ENCODE measurements around the gene TST. TPM values are rescaled to one million over a fixed set of nuclear protein-coding genes. Genes with fewer than 3 reads are reported as not detected.

The TST gene
- total RNA-seq, 1 experiment from 2014 or later: 8.3 TPM

GRCh38 chr22:37030560-37031281, 11.5 kb upstream of the TST start:
- Histone ChIP-seq H3K27me3 (ENCODE audit: low read length) (no peaks in the 10 kb centered on the region), H2AFZ (ENCODE audit: low read length) (no peak overlapping the region), H3K4me1 (ENCODE audit: low read length) (peaks cover 5% of the 10 kb centered on the region), H3K79me2 (ENCODE audit: low read length) (no peaks in the 10 kb centered on the region), H3K4me3 (ENCODE audit: low read length) (no peak overlapping the region), H3K9me3 (ENCODE audit: low read length) (no peaks in the 10 kb centered on the region), H3K4me2 (ENCODE audit: low read depth, low read length, poor library complexity, severe bottlenecking) (no peak overlapping the region), H3K9me2 (replicated peaks; ENCODE audit: insufficient read depth, low read length) (no peaks in the 10 kb centered on the region), H4K20me1 (ENCODE audit: insufficient read depth, low read depth, low read length) (no peaks in the 10 kb centered on the region), H3K9ac (ENCODE audit: low read length) (no peak overlapping the region), H3K36me3 (ENCODE audit: insufficient read depth, low read length) (no peaks in the 10 kb centered on the region), H3K27ac (ENCODE audit: low read length) (no peak overlapping the region)
- DNase-seq: no peak

GRCh38 chr22:37028692-37029674, 9.7 kb upstream of the TST start:
- Histone ChIP-seq H3K9me3 (ENCODE audit: low read length) (no peaks in the 10 kb centered on the region), H2AFZ (ENCODE audit: low read length) (no peak overlapping the region), H3K4me3 (ENCODE audit: low read length) (no peak overlapping the region), H3K36me3 (ENCODE audit: insufficient read depth, low read length) (no peaks in the 10 kb centered on the region), H3K79me2 (ENCODE audit: low read length) (no peaks in the 10 kb centered on the region), H3K27ac (ENCODE audit: low read length) (no peak overlapping the region), H3K4me1 (ENCODE audit: low read length) (peaks cover 7% of the 10 kb centered on the region), H4K20me1 (ENCODE audit: insufficient read depth, low read depth, low read length) (no peaks in the 10 kb centered on the region), H3K9ac (ENCODE audit: low read length) (no peak overlapping the region), H3K27me3 (ENCODE audit: low read length) (no peaks in the 10 kb centered on the region), H3K4me2 (ENCODE audit: low read depth, low read length, poor library complexity, severe bottlenecking) (no peak overlapping the region), H3K9me2 (replicated peaks; ENCODE audit: insufficient read depth, low read length) (no peaks in the 10 kb centered on the region)
- peak; percentile 16 for DNase-seq

GRCh38 chr22:37027556-37027955, 8.3 kb upstream of the TST start:
- Histone ChIP-seq H3K4me3 (ENCODE audit: low read length) (no peak overlapping the region), H3K79me2 (ENCODE audit: low read length) (no peaks in the 10 kb centered on the region), H4K20me1 (ENCODE audit: insufficient read depth, low read depth, low read length) (no peaks in the 10 kb centered on the region), H3K9me3 (ENCODE audit: low read length) (no peaks in the 10 kb centered on the region), H3K9me2 (replicated peaks; ENCODE audit: insufficient read depth, low read length) (no peaks in the 10 kb centered on the region), H3K36me3 (ENCODE audit: insufficient read depth, low read length) (no peaks in the 10 kb centered on the region), H3K4me1 (ENCODE audit: low read length) (peaks cover 7% of the 10 kb centered on the region), H3K27me3 (ENCODE audit: low read length) (no peaks in the 10 kb centered on the region), H2AFZ (ENCODE audit: low read length) (no peak overlapping the region), H3K27ac (ENCODE audit: low read length) (no peak overlapping the region), H3K4me2 (ENCODE audit: low read depth, low read length, poor library complexity, severe bottlenecking) (no peak overlapping the region), H3K9ac (ENCODE audit: low read length) (no peak overlapping the region)
- no peak for DNase-seq

- no peak for DNase-seq
- no peak overlapping the region for H3K4me3 ChIP-seq (ENCODE audit: low read length)
- H3K4me1 ChIP-seq (ENCODE audit: low read length): peaks cover 7% of the 10 kb centered on the region
- H3K9ac ChIP-seq (ENCODE audit: low read length): no peak overlapping the region
- H4K20me1 ChIP-seq (ENCODE audit: insufficient read depth, low read depth, low read length): no peaks in the 10 kb centered on the region
- H3K79me2 ChIP-seq (ENCODE audit: low read length): no peaks in the 10 kb centered on the region
- no peaks in the 10 kb centered on the region for H3K27me3 ChIP-seq (ENCODE audit: low read length)
- H3K9me3 ChIP-seq (ENCODE audit: low read length): no peaks in the 10 kb centered on the region
- no peak overlapping the region for H2AFZ ChIP-seq (ENCODE audit: low read length)
- no peaks in the 10 kb centered on the region for H3K36me3 ChIP-seq (ENCODE audit: insufficient read depth, low read length)
- no peak overlapping the region for H3K27ac ChIP-seq (ENCODE audit: low read length)
- no peak overlapping the region for H3K4me2 ChIP-seq (ENCODE audit: low read depth, low read length, poor library complexity, severe bottlenecking)
- no peaks in the 10 kb centered on the region for H3K9me2 ChIP-seq (replicated peaks; ENCODE audit: insufficient read depth, low read length)
Measured at GRCh38 chr22:37026325-37026724, 7.1 kb upstream of the TST start.

- no peaks in the 10 kb centered on the region for H3K9me2 ChIP-seq (replicated peaks; ENCODE audit: insufficient read depth, low read length)
- H3K9me3 ChIP-seq (ENCODE audit: low read length): no peaks in the 10 kb centered on the region
- H3K4me1 ChIP-seq (ENCODE audit: low read length): peaks cover 8% of the 10 kb centered on the region
- no peaks in the 10 kb centered on the region for H4K20me1 ChIP-seq (ENCODE audit: insufficient read depth, low read depth, low read length)
- no peak overlapping the region for H3K4me2 ChIP-seq (ENCODE audit: low read depth, low read length, poor library complexity, severe bottlenecking)
- no peaks in the 10 kb centered on the region for H3K79me2 ChIP-seq (ENCODE audit: low read length)
- H2AFZ ChIP-seq (ENCODE audit: low read length): no peak overlapping the region
- no peak for DNase-seq
- no peaks in the 10 kb centered on the region for H3K27me3 ChIP-seq (ENCODE audit: low read length)
- H3K36me3 ChIP-seq (ENCODE audit: insufficient read depth, low read length): no peaks in the 10 kb centered on the region
- no peak overlapping the region for H3K4me3 ChIP-seq (ENCODE audit: low read length)
- no peak overlapping the region for H3K27ac ChIP-seq (ENCODE audit: low read length)
- no peak overlapping the region for H3K9ac ChIP-seq (ENCODE audit: low read length)
Measured at GRCh38 chr22:37025500-37026070, 6.3 kb upstream of the TST start.

- Histone ChIP-seq H3K27ac (ENCODE audit: low read length) (no peak overlapping the region), H3K9me2 (replicated peaks; ENCODE audit: insufficient read depth, low read length) (no peaks in the 10 kb centered on the region), H3K36me3 (ENCODE audit: insufficient read depth, low read length) (no peaks in the 10 kb centered on the region), H3K27me3 (ENCODE audit: low read length) (no peaks in the 10 kb centered on the region), H2AFZ (ENCODE audit: low read length) (no peak overlapping the region), H3K9ac (ENCODE audit: low read length) (no peak overlapping the region), H3K9me3 (ENCODE audit: low read length) (no peaks in the 10 kb centered on the region), H3K4me3 (ENCODE audit: low read length) (no peak overlapping the region), H3K4me2 (ENCODE audit: low read depth, low read length, poor library complexity, severe bottlenecking) (no peak overlapping the region), H3K79me2 (ENCODE audit: low read length) (no peaks in the 10 kb centered on the region), H3K4me1 (ENCODE audit: low read length) (peaks cover 14% of the 10 kb centered on the region), H4K20me1 (ENCODE audit: insufficient read depth, low read depth, low read length) (no peaks in the 10 kb centered on the region)
- DNase-seq: no peak
Measured at GRCh38 chr22:37024339-37025157, 5.3 kb upstream of the TST start.

GRCh38 chr22:37023743-37024338, 4.6 kb upstream of the TST start:
- no peak for DNase-seq
- H3K4me1 ChIP-seq (ENCODE audit: low read length): peaks cover 16% of the 10 kb centered on the region
- H3K79me2 ChIP-seq (ENCODE audit: low read length): no peaks in the 10 kb centered on the region
- no peaks in the 10 kb centered on the region for H4K20me1 ChIP-seq (ENCODE audit: insufficient read depth, low read depth, low read length)
- no peak overlapping the region for H3K4me2 ChIP-seq (ENCODE audit: low read depth, low read length, poor library complexity, severe bottlenecking)
- no peaks in the 10 kb centered on the region for H3K27me3 ChIP-seq (ENCODE audit: low read length)
- H3K36me3 ChIP-seq (ENCODE audit: insufficient read depth, low read length): no peaks in the 10 kb centered on the region
- H2AFZ ChIP-seq (ENCODE audit: low read length): no peak overlapping the region
- H3K9ac ChIP-seq (ENCODE audit: low read length): no peak overlapping the region
- H3K9me3 ChIP-seq (ENCODE audit: low read length): no peaks in the 10 kb centered on the region
- no peak overlapping the region for H3K27ac ChIP-seq (ENCODE audit: low read length)
- no peak overlapping the region for H3K4me3 ChIP-seq (ENCODE audit: low read length)
- H3K9me2 ChIP-seq (replicated peaks; ENCODE audit: insufficient read depth, low read length): no peaks in the 10 kb centered on the region

Measured in Karpas-422 (cell line).